Right lobe of liver (tissue), 4 donors: ENCODE results near the gene POU4F2.

Experiments used
- POLR2A ChIP-seq: fragments of 450-650 bp; IDR thresholded peaks from one replicate; pipeline ENCODE4 v1.6.1; 2017; ENCODE audit warnings: antibody characterized with exemption, mild to moderate bottlenecking
- TF ChIP-seq, protein P1 (sequence below), 4 donors: fragments of 200-600 bp in 3 of 4; fragments of 450-650 bp in 1 of 4; IDR thresholded peaks; one replicate each; pipeline versions ENCODE4 v1.5.1 to v1.8.0; 2016 to 2022; ENCODE audit warnings: antibody characterized with exemption in 4 of 4, mild to moderate bottlenecking in 2 of 4
- donor health status: DM: no; HTN: no; CAD: no.
- donor health status: DM: no; HTN: no; CAD: no.
- donor health status: DM: no; HTN: yes; CAD: no.

DNA sequence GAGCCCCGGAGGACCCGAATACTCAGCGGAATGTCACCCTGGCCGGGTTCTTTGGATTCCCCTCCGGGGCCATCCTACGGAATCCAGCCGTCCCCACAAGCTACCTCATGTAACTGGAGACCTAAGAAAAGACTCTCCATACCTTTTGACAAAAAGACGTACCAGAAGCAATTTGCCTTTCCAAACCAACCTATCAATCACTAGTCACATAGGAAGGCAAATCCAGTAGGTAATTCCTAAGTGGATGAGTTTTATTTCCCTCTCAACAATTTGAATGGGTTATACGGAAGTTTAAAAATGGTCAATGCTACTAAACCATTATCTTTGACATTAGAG, 16.8 kb downstream of the POU4F2 start:
- TF ChIP-seq, protein P1, sequence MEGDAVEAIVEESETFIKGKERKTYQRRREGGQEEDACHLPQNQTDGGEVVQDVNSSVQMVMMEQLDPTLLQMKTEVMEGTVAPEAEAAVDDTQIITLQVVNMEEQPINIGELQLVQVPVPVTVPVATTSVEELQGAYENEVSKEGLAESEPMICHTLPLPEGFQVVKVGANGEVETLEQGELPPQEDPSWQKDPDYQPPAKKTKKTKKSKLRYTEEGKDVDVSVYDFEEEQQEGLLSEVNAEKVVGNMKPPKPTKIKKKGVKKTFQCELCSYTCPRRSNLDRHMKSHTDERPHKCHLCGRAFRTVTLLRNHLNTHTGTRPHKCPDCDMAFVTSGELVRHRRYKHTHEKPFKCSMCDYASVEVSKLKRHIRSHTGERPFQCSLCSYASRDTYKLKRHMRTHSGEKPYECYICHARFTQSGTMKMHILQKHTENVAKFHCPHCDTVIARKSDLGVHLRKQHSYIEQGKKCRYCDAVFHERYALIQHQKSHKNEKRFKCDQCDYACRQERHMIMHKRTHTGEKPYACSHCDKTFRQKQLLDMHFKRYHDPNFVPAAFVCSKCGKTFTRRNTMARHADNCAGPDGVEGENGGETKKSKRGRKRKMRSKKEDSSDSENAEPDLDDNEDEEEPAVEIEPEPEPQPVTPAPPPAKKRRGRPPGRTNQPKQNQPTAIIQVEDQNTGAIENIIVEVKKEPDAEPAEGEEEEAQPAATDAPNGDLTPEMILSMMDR (IDR thresholded peaks at IDR 0.05) = no peak
- no peak for TF ChIP-seq POLR2A
